Gastrocnemius medialis (tissue), 4 donors: Measurements from ENCODE around the gene MAGEB17.

Source experiments
- POLR2A ChIP-seq, 2 donors: fragments of 450-650 bp; IDR thresholded peaks; one replicate each; pipeline ENCODE4 v1.6.1; 2017; ENCODE audit warnings: antibody characterized with exemption in 2 of 2, mild to moderate bottlenecking in 2 of 2, moderate library complexity in 2 of 2
- TF ChIP-seq, protein P1 (sequence below), 5 experiments: fragments of 450-650 bp in 3 of 5; fragments of 200-600 bp in 2 of 5; sonication (generic) in 2 of 5; IDR thresholded peaks in 4 of 5; conservative IDR thresholded peaks in 1 of 5; 1 replicate in 4 of 5; 2 replicates in 1 of 5; pipeline ENCODE4 v1.5.1; 2016 to 2019; ENCODE audit warnings: antibody characterized with exemption in 5 of 5, mild to moderate bottlenecking in 3 of 5, moderate library complexity in 3 of 5

DNA sequence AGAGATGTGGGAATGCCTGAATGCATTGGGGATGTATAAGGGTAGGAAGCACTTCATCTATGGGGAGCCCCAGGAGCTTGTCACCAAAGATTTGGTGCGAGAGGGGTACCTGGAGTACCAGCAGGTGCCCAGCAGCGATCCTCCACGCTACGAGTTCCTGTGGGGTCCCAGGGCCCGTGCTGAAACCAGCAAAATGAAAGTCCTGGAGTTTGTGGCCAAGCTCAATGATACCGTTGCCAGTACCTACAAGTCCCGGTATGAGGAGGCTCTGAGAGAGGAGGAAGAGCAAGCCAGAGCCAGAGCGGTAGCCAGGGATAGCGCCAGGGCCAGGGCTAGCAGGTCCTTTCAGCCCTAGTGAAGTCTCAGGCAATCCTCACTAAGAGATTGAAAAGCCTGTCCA lies 3.8 kb downstream of the MAGEB17 start:
- TF ChIP-seq, protein P1, sequence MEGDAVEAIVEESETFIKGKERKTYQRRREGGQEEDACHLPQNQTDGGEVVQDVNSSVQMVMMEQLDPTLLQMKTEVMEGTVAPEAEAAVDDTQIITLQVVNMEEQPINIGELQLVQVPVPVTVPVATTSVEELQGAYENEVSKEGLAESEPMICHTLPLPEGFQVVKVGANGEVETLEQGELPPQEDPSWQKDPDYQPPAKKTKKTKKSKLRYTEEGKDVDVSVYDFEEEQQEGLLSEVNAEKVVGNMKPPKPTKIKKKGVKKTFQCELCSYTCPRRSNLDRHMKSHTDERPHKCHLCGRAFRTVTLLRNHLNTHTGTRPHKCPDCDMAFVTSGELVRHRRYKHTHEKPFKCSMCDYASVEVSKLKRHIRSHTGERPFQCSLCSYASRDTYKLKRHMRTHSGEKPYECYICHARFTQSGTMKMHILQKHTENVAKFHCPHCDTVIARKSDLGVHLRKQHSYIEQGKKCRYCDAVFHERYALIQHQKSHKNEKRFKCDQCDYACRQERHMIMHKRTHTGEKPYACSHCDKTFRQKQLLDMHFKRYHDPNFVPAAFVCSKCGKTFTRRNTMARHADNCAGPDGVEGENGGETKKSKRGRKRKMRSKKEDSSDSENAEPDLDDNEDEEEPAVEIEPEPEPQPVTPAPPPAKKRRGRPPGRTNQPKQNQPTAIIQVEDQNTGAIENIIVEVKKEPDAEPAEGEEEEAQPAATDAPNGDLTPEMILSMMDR (IDR thresholded peaks at IDR 0.05 in 4 of 5, conservative IDR thresholded peaks at IDR 0.05 in 1 of 5), result no peak
- no peak for TF ChIP-seq POLR2A (IDR thresholded peaks at IDR 0.05)
